NCI-H187 treated with DMSO at 0.1 percent for 48 hours (cell line): ENCODE data around the gene GRID1.

Experiments used
- DNase-seq: peaks from one replicate; lab custom pipeline; 2025; lab: John Stamatoyannopoulos, UW

Gene GRID1

GRCh38 chr10:85598646-85599045 is 767.9 kb downstream of the GRID1 start:
- DNase-seq = no peak

- DNase-seq = no peak
Measured at GRCh38 chr10:85597006-85597405, 769.6 kb downstream of the GRID1 start.

DNA sequence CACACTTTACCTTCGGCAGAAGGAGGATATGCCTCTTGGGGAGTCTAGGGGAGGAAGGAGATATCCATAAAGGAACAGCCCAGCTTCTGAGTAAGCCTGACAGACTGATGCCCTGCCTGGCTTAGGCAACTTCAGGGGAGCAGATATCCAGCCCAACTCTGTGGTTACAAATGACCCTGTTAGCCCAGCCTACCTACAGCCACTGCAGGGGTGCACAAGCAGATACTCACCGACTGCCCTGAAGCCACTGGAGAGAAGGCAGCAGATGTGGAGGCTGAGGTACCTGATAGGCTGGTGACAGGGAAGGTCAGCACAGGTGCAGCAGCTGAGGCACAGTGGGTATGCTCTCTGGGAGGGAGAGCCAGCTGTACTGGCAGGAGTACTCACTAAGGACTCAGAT is 770.2 kb downstream of the GRID1 start:
- no peak for DNase-seq

DNA sequence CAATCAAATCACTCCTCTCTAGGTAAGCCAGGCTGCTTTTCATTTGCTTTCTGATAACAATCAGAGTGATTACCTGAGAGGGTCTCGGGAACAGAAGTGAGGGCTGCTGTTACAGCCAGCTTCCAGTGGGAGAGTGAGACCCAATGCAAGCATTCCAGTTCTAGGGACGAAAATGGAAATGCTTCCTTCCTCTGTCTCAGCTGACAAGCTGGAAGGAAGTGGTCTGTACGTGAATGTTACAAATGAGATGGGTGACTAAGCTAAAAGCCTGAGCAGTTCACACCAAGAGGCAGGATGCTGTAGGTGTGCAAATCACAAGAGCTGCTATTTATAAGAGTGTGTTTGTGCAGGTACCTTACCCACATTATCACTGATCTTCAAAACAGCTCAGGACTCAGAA is 772.4 kb downstream of the GRID1 start:
- no peak for DNase-seq

GRCh38 chr10:85593226-85593772 is 773.3 kb downstream of the GRID1 start:
- DNase-seq = no peak

- DNase-seq = no peak
Measured at GRCh38 chr10:85581371-85581770, 785.2 kb downstream of the GRID1 start.

DNA sequence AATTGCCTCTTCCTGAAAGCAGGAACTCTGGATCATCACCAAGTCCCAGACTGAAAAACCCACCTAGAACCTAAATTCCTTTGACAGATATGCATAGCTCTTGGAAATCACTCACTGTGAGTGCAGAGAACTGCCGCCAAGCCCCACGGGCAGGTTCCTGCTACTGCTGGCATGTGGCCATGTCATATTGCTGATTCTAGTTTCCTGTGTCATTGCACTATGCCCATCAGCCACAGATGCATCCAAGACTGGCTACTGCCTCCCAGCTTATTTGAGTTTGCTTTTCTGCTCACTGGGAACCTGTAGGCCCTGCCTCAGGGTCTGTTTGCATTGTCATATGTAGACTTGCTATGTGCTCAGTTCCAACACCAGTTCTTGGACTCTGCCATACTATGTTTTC is 786.0 kb downstream of the GRID1 start:
- DNase-seq = no peak

DNA sequence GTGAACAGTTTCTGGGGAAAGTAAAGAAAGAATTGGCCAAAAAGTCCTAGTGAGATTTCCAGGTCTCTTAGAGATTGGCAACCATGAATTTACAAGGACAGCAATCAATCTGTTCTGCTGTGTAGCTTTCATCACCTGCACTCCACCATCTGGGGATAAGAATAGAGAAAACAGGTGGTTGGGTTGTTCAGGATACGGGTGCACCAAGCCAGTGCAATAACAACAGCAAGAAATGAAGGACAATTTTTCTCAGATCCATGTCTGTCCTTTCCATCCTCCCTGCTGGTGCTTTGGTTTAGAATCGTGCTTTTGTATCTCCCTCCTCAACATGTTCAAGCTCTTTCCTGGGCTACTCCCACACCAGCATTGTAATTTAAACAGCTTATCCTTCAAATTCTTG is 787.7 kb downstream of the GRID1 start:
- no peak for DNase-seq

GRCh38 chr10:85575441-85575840 is 791.2 kb downstream of the GRID1 start:
- DNase-seq = no peak

DNA sequence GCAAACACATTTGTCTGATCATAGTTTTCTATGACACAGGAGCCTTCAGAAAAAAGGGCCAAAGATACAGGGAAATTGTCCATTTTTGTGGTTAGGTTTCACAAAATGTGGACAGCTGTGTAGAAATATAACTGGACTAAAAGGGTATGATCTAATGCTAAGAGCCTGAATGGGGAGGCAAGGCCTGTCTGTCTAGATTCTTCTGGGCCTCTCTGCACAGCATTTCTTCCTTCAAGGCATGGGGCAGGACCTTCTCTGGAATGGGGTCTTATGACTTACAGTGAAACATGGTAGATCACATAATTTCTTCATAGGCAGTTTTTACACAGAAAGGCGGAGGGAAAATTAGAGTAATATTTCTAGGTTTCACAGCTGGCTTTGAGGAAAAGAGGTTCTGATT is 795.7 kb downstream of the GRID1 start:
- no peak for DNase-seq

DNA sequence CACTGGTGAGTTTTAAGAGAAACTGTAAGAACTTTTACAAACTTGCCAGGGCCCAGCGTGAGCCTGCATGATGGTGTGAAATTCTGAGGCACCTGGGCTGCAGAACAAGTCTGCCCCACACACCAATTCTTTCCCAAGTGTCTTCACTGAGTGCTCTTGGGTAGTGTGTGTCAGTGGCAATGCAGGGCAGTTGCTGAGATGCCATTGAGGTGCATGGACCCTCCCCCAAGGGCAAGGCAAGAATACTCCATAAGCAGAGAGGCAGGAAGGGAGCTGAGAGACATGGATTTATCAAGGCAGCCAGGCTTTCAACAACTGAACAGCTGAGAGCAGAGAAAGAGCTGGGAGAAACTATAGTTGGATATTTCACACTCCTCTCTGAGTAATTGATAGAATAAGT is 801.2 kb downstream of the GRID1 start:
- DNase-seq = no peak

GRCh38 chr10:85558533-85558932 is 808.1 kb downstream of the GRID1 start:
- DNase-seq = no peak

DNA sequence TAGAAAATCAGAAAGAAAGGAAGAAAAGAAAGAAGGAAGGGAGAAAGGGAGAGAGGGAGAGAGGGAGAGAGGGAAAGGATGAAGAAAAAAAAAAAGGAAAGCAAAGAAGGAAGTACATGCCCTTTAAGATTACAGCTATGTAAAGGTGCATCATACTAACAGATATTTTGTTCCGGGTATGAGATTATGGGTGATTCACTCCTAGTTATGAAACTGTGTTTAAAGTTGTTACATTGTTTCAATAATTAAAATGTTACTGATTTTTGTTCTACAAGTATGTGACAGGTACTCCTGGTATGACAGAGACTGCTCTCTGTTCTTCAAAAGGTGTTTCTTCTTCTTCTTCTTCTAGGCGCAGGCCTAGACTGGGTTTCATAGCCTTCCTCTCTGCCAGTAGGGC is 808.9 kb downstream of the GRID1 start:
- DNase-seq = no peak

GRCh38 chr10:85557077-85557476 is 809.5 kb downstream of the GRID1 start:
- no peak for DNase-seq
